Hematopoietic multipotent progenitor cell (in vitro differentiated cells): ENCODE data around the gene COL4A1. TPM values are rescaled to one million over a fixed set of nuclear protein-coding genes. Genes with fewer than 3 reads are reported as not detected.

Experiments
- DNase-seq, 3 donors: peaks; one replicate each; pipeline ENCODE4 v3.0.0-alpha.2; 2011 to 2015; ENCODE audit warnings: low read depth in 2 of 3, low spot score in 2 of 3
- total RNA-seq: library from RNA; depleted of rRNA; stranded (reverse); fragments of >200 nt; gene quantifications from one replicate; pipeline ENCODE4 v1.2.3, GENCODE V29; 2012

The COL4A1 gene
- total RNA-seq, 1 donor = under 0.01 TPM

- no peak for DNase-seq
Measured at GRCh38 chr13:110211046-110211445, 95.9 kb downstream of the COL4A1 start.

- no peak for DNase-seq
Measured at GRCh38 chr13:110210604-110210985, 96.4 kb downstream of the COL4A1 start.

DNA sequence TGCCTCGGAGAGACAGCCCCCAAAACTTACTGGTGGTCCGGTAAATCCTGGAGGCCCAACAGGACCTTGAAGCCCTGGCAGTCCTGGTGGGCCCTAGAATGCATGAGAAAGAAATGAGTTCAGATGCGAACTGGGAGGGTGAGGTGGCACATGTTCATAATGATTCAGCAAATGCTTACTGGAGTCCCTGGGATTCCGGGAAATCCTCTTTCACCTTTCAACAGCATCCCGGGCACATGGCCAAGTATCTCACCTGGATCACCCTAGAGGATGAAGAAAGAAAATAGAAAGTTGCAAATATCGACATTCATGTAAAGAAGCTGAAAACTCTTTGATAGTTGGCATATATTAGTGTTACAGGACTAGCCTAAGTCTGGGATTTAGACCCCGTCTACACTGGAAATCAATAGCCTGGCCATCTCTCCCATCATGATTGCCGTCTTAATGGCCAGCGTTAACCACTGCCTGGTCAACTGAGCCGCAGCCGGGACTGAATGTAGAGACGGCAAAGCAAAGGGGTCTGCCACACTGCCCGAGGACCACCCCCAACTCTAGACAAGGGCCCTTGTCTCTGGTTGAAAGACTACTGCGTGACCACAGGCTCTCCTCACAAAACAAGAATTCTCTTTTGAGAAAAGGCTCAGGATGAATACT lies 96.9 kb downstream of the COL4A1 start:
- no peak for DNase-seq

DNA sequence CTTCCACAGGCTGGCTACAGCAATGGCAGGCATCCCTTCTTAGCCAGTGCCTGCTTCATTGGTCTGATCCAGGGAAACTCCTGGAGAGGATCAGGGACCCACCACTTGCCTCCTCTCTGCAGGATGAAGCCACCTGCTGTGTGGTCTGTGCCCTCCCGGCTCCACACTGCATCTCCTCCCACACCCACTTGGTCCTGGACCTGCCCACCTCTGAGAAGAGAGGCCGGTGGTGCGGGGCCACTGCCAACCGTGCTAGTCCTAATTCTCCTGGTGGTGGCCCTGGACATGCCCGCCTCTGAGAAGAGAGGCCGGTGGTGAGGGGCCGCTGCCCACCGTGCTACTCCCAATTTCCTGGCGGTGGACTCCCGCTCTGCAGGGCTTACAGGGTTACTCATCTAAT lies 98.8 kb downstream of the COL4A1 start:
- DNase-seq = no peak

DNA sequence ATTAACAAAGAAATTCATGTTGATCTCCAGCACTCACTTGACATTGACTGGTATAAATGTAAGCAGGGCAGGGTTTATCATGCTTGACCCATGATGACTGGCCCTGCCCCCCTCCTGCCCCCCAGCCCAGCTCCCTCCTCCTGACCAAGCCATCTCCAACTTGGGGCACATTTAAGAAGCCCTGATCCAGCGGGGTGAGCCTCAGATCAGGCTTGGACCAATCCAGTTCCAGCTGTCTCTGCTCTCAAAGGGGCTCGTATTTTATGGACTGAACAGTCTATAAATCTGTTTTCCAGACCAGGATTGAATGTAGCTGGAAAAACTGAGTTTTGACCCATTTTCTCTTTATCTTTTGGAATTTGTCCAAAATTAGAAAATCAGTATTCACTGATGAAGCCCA lies 100.0 kb downstream of the COL4A1 start:
- DNase-seq = no peak

DNA sequence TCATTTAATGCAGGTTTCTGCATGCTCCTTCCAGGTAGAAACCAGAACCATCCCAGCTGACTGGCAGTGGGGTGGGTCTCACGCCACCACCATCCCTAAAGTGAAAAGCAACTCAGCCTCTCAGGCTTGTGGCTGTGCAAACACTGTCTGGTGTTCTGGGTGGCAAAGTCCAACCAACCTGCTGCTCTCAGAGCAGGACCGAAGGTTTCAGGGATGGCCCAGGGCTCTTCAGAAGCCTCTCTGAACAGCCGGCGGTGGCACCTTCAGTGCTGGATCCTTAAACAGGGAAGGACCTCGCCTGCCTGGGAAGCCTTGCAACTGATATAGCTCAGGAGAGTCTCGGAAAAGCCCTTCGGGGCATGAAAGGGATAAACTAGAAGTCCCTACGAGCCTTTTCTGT lies 100.8 kb downstream of the COL4A1 start:
- DNase-seq = no peak

GRCh38 chr13:110201114-110201513 lies 105.8 kb downstream of the COL4A1 start:
- no peak for DNase-seq

DNA sequence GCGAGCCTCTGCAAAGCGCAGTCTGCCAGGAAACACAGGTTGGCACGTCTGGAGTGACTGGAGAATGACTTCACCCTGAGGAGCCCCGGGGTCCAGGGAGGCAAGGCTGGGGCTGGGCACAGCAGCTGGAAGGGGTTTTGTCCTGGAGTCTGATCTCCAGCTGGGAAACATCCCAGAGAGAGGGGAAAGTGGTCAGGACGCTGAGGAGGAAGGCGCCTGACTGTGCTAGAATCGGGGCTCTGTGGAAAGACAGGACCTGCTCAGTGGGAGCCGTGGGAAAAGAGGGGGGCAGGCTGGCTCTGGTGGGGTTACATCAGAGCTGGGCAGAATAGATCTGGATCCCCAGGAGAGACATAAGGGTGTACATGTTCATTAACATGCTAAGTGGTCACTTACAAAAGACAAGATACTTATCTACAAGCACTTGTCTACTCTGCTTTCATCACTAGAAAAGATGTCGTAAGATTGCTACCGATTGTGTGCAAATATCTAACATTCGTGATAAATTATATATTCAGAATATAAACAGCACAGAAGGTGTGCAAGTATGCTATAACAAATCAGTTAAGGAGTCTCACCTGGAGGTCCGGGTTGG lies 106.6 kb downstream of the COL4A1 start:
- no peak for DNase-seq

- no peak for DNase-seq
Measured at GRCh38 chr13:110199046-110199831, 107.7 kb downstream of the COL4A1 start.

GRCh38 chr13:110197471-110197870 lies 109.5 kb downstream of the COL4A1 start:
- DNase-seq = no peak

DNA sequence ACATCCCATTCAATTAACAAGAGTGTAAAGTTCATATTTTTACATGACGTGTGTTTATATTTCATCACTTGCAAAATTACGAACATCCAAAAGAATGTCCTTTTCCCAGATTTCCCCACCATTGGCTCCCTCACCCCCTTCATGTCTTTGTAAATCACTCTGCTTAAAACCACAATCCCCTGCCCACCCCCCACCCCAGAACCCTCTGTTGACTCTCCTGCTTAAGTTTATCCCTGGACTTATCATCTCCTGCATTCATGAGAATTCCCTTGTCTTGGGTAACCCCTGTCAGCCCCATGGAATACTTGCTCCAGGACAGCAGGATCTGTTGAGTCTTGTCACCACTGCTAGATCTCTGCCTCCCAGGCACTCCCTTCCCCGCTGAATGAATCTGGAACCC lies 109.9 kb downstream of the COL4A1 start:
- DNase-seq = no peak

DNA sequence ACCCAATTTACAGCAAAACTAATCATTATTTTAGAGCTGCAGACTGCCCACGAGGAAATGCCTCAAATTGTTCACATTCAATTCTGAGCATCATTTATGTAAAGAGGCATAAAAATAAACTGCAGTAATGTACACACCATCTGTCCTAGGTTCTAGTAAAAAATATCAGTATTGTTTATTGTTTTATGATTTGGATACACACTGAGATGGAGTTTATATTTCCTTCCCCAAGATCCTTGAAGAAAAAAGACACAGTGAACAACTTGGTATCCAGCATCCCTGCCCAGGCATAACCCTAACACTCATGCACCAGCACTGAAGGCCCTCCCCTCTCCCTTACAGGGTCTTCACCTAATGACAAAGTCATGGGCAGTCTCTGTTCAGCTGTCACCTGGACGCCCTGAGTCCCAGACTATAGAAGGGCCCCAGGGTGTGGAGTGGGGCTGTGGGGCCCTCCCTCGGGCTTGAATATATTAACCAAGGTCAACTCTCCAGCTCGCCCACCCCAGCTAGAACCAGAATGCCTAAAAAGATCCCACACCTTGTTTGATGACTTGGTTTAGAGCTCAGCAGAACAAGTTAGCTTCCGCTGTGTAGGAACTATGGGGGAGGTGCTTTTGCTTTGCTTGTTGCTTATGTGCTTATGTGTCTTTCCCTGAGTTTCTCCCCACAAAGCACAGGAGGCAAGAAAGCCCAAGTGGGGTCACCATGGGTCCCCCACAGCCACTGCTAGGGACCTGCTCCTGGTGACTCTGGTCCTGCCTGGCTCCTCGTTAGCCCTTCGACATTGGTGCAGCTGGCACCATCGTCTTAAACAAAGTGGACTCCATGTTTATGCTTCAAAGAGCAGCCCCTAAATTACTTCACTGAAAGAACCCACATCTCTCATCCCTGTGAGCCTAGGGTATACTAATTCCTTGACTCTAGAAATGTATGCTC lies 111.1 kb downstream of the COL4A1 start:
- no peak for DNase-seq

GRCh38 chr13:110194451-110194850 lies 112.5 kb downstream of the COL4A1 start:
- no peak for DNase-seq

DNA sequence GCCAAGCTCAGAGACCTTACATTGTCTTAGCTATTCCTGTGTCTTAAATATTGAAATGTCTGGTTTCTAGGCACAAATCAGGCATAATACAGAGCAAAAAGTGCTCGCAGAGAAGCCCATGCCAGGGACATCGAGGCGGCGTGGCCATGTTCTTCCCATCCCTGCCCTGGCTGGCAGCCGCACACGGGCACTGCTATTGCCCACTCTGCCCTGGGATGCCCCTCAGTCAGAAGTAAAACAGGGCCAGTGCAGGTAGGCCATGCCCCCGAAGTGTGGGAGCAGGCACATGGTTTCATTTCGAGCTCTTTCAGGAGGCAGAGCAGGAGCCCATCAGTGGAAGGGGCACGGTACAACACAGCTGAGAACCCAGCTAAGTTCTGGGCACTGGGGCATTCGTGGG lies 113.5 kb downstream of the COL4A1 start:
- DNase-seq = no peak

DNA sequence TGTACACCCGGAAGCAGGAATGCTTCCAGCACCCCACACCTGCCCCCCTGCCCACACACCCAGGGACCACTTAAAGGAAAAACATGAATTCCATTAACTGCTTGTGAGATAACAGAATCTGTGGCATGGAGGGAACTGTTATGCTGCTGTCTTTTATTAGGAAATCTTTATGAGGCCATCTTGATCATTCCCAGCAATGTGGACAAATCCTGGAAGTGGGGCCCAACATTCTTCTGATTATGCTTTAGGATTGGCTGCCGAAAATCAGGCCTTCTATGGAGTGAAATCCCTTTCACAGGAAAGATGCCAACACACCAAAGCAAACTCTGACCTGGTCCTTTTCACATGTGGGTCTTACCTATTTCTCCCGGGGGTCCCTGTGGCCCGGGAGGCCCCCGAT lies 114.5 kb downstream of the COL4A1 start:
- no peak for DNase-seq

DNA sequence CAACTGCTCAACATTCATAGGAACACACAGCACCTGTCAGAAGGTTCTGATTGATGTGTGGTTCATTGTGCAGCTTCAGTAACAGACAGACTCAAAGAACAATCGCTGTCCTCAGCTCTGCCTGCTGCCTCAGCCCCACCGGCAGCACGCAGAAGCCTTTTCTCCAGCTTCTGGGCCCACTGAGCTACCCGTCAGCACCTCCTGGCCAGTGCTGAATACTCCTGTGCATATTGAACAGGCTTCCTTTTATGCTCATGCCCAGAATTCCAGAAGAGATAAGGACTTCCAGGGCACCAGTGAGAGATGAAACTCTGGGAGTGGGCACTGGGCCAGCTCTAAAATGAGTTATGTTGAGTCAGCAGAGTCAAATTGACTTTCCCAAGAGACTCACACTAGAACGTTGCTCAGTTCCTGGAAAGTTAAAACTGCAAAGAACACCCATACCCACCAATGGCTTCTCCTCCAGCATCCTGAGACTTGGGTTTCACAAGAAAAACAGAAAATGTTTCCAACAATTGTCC lies 119.3 kb downstream of the COL4A1 start:
- DNase-seq = no peak

- no peak for DNase-seq
Measured at GRCh38 chr13:110186231-110186855, 120.6 kb downstream of the COL4A1 start.

DNA sequence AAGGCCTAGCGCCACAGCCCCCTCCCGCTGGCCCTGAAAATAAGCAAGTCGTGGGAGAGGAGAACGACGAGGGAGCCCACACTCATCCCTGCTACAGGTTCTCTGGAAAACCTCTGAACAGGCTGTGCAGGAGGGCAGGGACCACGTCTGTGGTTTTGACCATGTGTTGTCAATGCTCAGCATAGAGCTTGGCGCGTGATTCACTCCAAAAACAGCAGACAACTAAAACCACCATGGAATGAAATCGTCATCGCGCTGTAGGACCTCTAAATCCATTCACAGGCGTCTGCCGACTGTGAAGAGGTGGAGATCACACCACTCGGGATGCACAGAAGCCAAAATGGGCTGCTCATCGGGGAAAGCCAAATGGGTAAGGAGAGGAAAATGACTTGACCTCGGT lies 121.3 kb downstream of the COL4A1 start:
- DNase-seq = no peak

DNA sequence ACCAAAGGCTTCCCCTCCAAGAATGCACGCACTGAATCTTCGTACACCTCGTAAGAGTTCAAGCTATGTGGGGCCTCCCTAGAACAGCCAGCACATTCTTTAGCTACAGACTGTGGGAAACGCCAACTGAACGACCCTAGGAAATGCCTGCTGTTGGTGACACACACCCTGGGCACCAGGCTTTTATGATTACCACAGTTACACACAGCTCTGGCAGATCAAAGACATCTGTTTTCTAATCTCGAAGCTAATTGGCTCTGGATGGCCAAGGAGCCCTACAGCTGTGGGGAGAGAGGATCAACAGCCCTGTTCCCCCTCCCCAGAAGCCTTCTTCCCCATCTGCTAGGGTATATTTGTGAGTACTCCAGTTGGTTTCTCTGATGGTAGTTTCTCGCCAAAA lies 123.0 kb downstream of the COL4A1 start:
- no peak for DNase-seq

DNA sequence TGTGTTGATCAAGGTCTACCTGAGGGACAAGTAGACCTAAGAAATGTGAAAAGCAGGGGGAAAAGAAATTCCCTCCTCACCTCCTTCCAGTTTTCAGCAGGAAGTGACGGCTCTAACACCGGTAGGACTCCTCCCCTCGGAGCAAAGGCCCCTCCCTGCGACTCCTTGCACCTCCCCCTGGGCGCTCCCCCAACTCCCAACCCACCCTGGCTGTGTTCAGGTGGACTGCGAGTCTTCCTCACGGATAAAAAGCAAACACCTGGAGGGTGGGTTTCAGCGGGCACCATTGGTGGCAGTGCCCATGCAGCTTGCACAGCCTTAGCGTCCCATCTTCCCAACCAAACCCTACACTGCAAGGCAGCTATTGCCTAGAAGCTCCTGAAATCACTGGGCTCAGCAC lies 124.5 kb downstream of the COL4A1 start:
- DNase-seq = no peak
